HUES48 (cell line): ENCODE measurements around the gene SYNGR2.

Source experiments
- H3K27ac ChIP-seq: one replicate; pipeline ENCODE4 v1.7.0; 2013; ENCODE audit warnings: low read depth, low read length, inconsistent platforms
- H3K27me3 ChIP-seq: 2 replicates; pipeline ENCODE4 v1.6.1; 2013; ENCODE audit warnings: mild to moderate bottlenecking, low read length; ENCODE audit not compliant: control insufficient read depth, insufficient read depth
- H3K36me3 ChIP-seq: 2 replicates; pipeline ENCODE4 v1.6.1; 2013; ENCODE audit warnings: low read length; ENCODE audit not compliant: control insufficient read depth, insufficient read depth
- H3K4me1 ChIP-seq: 2 replicates; pipeline ENCODE4 v1.6.1; 2013; ENCODE audit warnings: mild to moderate bottlenecking, low read length; ENCODE audit not compliant: control insufficient read depth, insufficient read depth
- H3K4me3 ChIP-seq: 2 replicates; pipeline ENCODE4 v1.5.1; 2013; ENCODE audit warnings: mild to moderate bottlenecking, low read depth, low read length
- H3K9ac ChIP-seq: 2 replicates; pipeline ENCODE4 v1.6.1; 2013; ENCODE audit warnings: mild to moderate bottlenecking, low read depth, low read length, moderate library complexity
- H3K9me3 ChIP-seq: 2 replicates; pipeline ENCODE4 v1.6.1; 2013; ENCODE audit warnings: low read length; ENCODE audit not compliant: control insufficient read depth, insufficient read depth

The SYNGR2 gene

DNA sequence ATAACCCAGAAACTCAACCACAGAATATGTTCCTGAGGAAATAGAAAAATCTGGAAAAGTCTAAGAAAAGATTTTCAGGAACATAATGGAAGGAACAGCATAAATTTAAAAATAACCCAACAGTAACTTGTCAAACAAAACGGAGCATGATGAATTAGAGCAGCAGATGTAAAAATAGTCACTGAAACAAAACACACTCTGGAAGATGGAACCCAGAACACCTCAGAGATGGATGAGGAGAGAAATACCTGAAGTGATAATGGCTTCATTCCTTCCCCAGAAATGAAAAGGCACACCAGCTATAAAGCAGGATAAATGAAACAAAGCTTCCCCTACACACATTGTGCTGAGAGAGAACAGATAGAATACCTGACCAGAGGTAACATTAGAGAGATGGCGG is 12.1 kb downstream of the SYNGR2 start:
- Histone ChIP-seq H3K9ac (no peak overlapping the region), H3K4me3 (no peak overlapping the region), H3K4me1 (no peaks in the 10 kb centered on the region; the same call in 1 of the 2 replicates), H3K27ac (no peak overlapping the region), H3K27me3 (no peaks in the 10 kb centered on the region), H3K36me3 (peaks cover 84% of the 10 kb centered on the region), H3K9me3 (no peaks in the 10 kb centered on the region)

DNA sequence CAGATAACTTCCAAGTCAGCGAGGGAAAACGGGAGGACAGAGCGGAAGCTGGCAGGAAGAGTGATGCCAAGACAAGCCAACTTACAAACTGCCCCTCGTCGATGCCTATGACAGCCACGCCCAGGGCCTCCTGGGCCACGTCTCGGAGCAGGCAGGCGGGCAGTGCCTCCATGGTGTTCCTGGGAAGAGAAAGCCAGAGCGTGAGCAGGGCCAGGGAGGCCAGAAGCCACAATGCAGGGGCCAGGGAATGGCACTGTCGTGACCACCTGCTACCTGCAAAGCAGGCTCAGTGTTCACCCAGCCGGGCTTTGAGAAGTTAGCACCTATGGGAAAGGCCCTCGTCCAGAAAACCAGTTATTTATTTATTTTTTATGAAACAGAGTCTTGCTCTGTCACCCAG is 14.1 kb downstream of the SYNGR2 start:
- peaks cover 74% of the 10 kb centered on the region for H3K36me3 ChIP-seq
- no peaks in the 10 kb centered on the region; the same call in 1 of the 2 replicates for H3K4me1 ChIP-seq
- H3K9me3 ChIP-seq: no peaks in the 10 kb centered on the region
- H3K9ac ChIP-seq: no peak overlapping the region
- no peak overlapping the region for H3K4me3 ChIP-seq
- H3K27ac ChIP-seq: no peak overlapping the region
- H3K27me3 ChIP-seq: no peaks in the 10 kb centered on the region

- H3K9me3 ChIP-seq: no peaks in the 10 kb centered on the region
- H3K36me3 ChIP-seq: peaks cover 64% of the 10 kb centered on the region
- H3K9ac ChIP-seq: no peak overlapping the region
Observed at GRCh38 chr17:78183916-78184315, 15.5 kb downstream of the SYNGR2 start.

DNA sequence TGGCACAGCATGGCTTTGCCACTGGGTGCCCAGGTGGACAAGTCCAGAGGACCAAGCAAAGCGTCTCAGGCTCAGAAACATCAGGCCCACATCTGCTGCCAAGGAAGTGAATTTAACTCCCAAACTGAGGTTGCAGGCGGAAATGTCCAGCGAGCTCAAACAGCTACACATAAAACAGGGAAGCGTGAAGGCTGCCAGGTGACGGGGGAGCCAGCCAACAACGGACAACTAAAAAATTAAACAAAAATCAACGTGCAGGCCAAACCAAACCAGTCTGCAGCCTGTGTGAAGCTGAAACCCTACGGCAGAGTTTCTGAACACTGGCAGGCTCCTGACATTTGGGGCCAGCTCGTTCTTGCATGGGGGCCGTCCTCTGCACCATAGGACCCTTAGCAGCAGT is 16.0 kb downstream of the SYNGR2 start:
- H3K27me3 ChIP-seq: no peaks in the 10 kb centered on the region
- no peaks in the 10 kb centered on the region for H3K9me3 ChIP-seq
- H3K4me1 ChIP-seq: no peaks in the 10 kb centered on the region; the same call in 1 of the 2 replicates
- H3K27ac ChIP-seq: no peak overlapping the region
- H3K36me3 ChIP-seq: peaks cover 60% of the 10 kb centered on the region
- no peak overlapping the region for H3K9ac ChIP-seq
- H3K4me3 ChIP-seq: no peak overlapping the region

More at GRCh38 chr17:78183916-78184315, 15.5 kb downstream of the SYNGR2 start:
- H3K4me1 ChIP-seq: no peaks in the 10 kb centered on the region; the same call in 1 of the 2 replicates
- no peak overlapping the region for H3K4me3 ChIP-seq
- no peaks in the 10 kb centered on the region for H3K27me3 ChIP-seq
- no peak overlapping the region for H3K27ac ChIP-seq

DNA sequence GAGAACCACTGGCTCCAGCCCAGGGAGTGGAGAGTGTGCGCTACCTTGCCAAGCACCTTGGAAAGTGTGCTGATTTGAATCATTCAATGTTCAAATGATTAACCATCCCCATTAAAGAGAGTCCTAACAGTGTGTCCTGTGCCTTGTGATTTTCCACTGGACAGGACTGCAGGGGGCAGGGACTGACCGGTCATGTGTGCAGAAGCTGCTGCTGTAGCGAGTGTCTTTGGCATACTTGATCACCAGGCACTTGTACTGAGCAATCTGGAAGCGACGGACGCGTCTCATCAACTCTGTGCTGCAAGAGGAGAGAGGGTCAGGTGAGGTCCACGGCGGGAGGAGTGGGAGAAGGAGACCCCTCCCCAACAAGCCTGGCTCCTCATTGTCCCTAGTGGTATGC is 16.5 kb downstream of the SYNGR2 start:
- Histone ChIP-seq H3K9ac (no peak overlapping the region), H3K9me3 (no peaks in the 10 kb centered on the region), H3K27ac (no peak overlapping the region), H3K27me3 (no peaks in the 10 kb centered on the region), H3K36me3 (peaks cover 54% of the 10 kb centered on the region), H3K4me1 (no peaks in the 10 kb centered on the region; the same call in 1 of the 2 replicates), H3K4me3 (no peak overlapping the region)

DNA sequence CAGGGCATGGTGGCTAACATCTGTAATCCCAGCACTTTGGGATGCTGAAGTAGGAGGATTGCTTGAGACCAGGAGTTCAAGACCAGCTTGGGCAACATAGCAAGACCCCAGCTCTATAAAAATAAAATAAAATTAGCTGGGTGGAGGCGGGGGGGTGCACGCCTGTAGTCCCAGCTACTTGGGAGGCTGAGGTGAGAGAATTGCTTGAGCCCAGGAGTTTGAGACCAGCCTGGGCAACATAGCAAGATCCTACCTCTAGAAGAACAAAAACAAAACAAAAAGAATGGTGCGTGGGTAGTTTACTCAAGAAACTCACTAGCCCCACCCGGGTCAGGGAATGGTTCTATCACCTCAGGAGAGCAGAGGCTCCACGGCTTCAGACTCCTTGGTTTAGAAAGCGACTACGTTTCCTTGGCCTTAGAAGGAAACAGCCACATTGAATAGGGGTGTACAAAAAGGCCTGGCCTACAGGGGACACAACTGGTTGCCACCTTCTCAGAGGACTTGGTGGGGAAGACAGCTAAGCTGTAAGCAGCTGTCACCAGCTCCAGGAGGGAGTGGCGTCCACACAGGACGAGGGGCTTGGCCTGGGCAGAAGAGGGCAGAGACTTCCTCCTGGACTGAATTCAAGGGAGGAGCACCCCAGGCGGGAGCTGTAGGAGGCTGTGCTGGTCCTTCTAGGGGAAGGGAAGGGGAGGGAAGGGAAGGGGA is 17.8 kb downstream of the SYNGR2 start:
- Histone ChIP-seq H3K27me3 (no peaks in the 10 kb centered on the region), H3K36me3 (peaks cover 48% of the 10 kb centered on the region), H3K4me3 (peak overlapping the region; percentile 91), H3K4me1 (no peaks in the 10 kb centered on the region; the same call in 1 of the 2 replicates), H3K27ac (no peak overlapping the region), H3K9me3 (no peaks in the 10 kb centered on the region), H3K9ac (peak overlapping the region; percentile 55; the same call in 1 of the 2 replicates)

- no peaks in the 10 kb centered on the region; the same call in 1 of the 2 replicates for H3K4me1 ChIP-seq
- no peaks in the 10 kb centered on the region for H3K9me3 ChIP-seq
- peak within 1 kb of the TSS; percentile 96 for H3K9ac ChIP-seq
- H3K27me3 ChIP-seq: no peaks in the 10 kb centered on the region
- peaks cover 48% of the 10 kb centered on the region for H3K36me3 ChIP-seq
- H3K4me3 ChIP-seq: peak within 1 kb of the TSS; percentile 91
- peak within 1 kb of the TSS; percentile 92 for H3K27ac ChIP-seq
Observed at GRCh38 chr17:78186692-78187595, 18.6 kb downstream of the SYNGR2 start, which contains the start of the genes AFMID and TK1. Gene AFMID (plus strand): TSS chr17:78187362. CDS start chr17:78187371, 9 bp downstream. Gene TK1 (minus strand): TSS chr17:78187052. CDS start chr17:78186994, 58 bp downstream.

- Histone ChIP-seq H3K36me3 (peaks cover 39% of the 10 kb centered on the region), H3K9ac (no peak overlapping the region), H3K4me1 (peaks cover 17% of the 10 kb centered on the region), H3K27ac (peak overlapping the region; percentile 78), H3K27me3 (no peaks in the 10 kb centered on the region), H3K9me3 (no peaks in the 10 kb centered on the region), H3K4me3 (no peak overlapping the region)
Observed at GRCh38 chr17:78196716-78197115, 28.3 kb downstream of the SYNGR2 start.

GRCh38 chr17:78197147-78197832 is 28.9 kb downstream of the SYNGR2 start:
- H3K36me3 ChIP-seq: peaks cover 35% of the 10 kb centered on the region
- H3K4me1 ChIP-seq: peaks cover 17% of the 10 kb centered on the region
- no peaks in the 10 kb centered on the region for H3K9me3 ChIP-seq
- H3K4me3 ChIP-seq: no peak overlapping the region
- H3K27me3 ChIP-seq: no peaks in the 10 kb centered on the region
- H3K9ac ChIP-seq: no peak overlapping the region
- H3K27ac ChIP-seq: peak overlapping the region; percentile 78

- H3K27ac ChIP-seq: no peak overlapping the region
- peaks cover 43% of the 10 kb centered on the region for H3K36me3 ChIP-seq
- peaks cover 17% of the 10 kb centered on the region for H3K4me1 ChIP-seq
- H3K4me3 ChIP-seq: no peak overlapping the region
- no peak overlapping the region for H3K9ac ChIP-seq
- H3K27me3 ChIP-seq: no peaks in the 10 kb centered on the region
- H3K9me3 ChIP-seq: no peaks in the 10 kb centered on the region
Observed at GRCh38 chr17:78200451-78200850, 32.1 kb downstream of the SYNGR2 start.
